Smooth muscle cell of the brain vasculature (primary cell): ENCODE data around the gene GANC.

Experiments used
- DNase-seq: peaks from one replicate; pipeline ENCODE4 v3.0.0-alpha.2; 2012; ENCODE audit warnings: low read depth, low spot score

Gene GANC

GRCh38 chr15:42384597-42384996 lies 111.6 kb downstream of the GANC start:
- DNase-seq, result no peak

GRCh38 chr15:42385206-42385979 lies 112.4 kb downstream of the GANC start:
- DNase-seq, result no peak

GRCh38 chr15:42385980-42386700 lies 113.1 kb downstream of the GANC start:
- no peak for DNase-seq

- no peak for DNase-seq
Measured at GRCh38 chr15:42387603-42388002, 114.6 kb downstream of the GANC start.

- no peak for DNase-seq
Measured at GRCh38 chr15:42392309-42393024, 119.5 kb downstream of the GANC start.

GRCh38 chr15:42394106-42394505 lies 121.1 kb downstream of the GANC start:
- no peak for DNase-seq

- no peak for DNase-seq
Measured at GRCh38 chr15:42395838-42396237, 122.8 kb downstream of the GANC start.

- no peak for DNase-seq
Measured at GRCh38 chr15:42401544-42402454, 128.8 kb downstream of the GANC start.

GRCh38 chr15:42402455-42403205 lies 129.6 kb downstream of the GANC start:
- DNase-seq, result no peak

- DNase-seq, result no peak
Measured at GRCh38 chr15:42403389-42403788, 130.4 kb downstream of the GANC start.

GRCh38 chr15:42404461-42405235 lies 131.6 kb downstream of the GANC start:
- no peak for DNase-seq

- no peak for DNase-seq
Measured at GRCh38 chr15:42405863-42406482, 133.0 kb downstream of the GANC start.
